PC-3 (cell line): Measurements from ENCODE around the gene MARCHF6.

Experiments used
- EZH2 ChIP-seq: fragments of 300-600 bp; sonication (generic); IDR thresholded peaks from one replicate; pipeline ENCODE4 v1.6.1; 2017; ENCODE audit warnings: antibody characterized with exemption, mild to moderate bottlenecking, low read length; ENCODE audit not compliant: unreplicated experiment
- TF ChIP-seq, protein P1 (sequence below): fragments of 300-600 bp; sonication (generic); conservative IDR thresholded peaks from 2 replicates; pipeline ENCODE4 v1.5.1; 2017; ENCODE audit warnings: antibody characterized with exemption, low read depth, mild to moderate bottlenecking, low read length

DNA sequence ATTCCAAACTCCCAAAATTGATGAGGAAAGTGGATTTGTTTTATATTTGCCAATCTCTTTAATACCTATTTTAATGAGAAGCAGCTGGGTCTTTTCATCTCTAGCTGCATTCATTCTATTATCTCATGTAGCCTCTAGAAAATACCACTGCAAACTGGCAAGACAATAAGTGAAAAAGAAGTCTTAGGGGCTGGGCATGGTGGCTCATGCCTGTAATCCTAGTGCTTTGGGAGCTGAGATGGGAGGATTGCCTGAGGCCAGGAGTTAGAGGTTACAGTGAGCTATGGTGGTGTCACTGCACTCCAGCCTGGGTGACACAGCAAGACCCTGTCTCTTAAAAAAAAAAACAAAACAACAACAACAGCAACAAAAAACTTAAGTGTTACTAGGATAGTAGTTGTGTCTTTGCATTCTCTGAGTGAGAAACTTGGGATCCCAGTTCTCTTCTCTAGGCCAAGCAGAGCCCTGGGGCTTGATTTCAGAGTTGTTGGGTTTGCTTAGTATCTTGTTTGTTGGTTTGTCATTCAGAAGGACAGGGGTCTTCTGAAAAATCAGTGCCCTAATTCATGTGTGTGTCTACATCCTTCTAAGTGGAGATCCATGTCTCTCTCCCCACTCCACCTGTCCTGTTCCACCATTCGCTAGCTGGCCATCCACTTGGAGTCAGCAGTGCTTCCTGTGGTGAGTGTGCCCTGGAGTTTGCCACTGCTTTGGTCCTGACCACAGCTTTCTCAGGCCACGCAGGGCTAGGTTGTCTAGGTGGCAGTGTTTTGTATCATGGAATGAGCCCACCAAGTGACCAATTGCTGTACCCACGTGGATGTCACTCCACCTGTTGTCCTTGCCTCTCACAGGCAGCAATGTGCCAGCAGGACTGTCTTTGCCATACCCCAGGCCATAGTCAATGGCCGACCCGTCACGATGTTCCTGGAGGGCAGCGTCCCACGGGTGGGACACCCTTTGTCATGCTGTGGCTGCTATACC, 19.5 kb downstream of the MARCHF6 start:
- TF ChIP-seq, protein P1, sequence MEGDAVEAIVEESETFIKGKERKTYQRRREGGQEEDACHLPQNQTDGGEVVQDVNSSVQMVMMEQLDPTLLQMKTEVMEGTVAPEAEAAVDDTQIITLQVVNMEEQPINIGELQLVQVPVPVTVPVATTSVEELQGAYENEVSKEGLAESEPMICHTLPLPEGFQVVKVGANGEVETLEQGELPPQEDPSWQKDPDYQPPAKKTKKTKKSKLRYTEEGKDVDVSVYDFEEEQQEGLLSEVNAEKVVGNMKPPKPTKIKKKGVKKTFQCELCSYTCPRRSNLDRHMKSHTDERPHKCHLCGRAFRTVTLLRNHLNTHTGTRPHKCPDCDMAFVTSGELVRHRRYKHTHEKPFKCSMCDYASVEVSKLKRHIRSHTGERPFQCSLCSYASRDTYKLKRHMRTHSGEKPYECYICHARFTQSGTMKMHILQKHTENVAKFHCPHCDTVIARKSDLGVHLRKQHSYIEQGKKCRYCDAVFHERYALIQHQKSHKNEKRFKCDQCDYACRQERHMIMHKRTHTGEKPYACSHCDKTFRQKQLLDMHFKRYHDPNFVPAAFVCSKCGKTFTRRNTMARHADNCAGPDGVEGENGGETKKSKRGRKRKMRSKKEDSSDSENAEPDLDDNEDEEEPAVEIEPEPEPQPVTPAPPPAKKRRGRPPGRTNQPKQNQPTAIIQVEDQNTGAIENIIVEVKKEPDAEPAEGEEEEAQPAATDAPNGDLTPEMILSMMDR: no peak
- no peak for TF ChIP-seq EZH2
